ENCODE measurements around the gene ZNF841. TPM values are rescaled to one million over a fixed set of nuclear protein-coding genes. Genes with fewer than 3 reads are reported as not detected.
"Not testable (repeated sequence)": the region's sequence is repeated elsewhere in the genome, so short reads cannot be mapped to it uniquely, and the experiment has no call there.

ZNF841 gene
- polyA plus RNA-seq, 1 experiment, result 11.1 TPM

DNA sequence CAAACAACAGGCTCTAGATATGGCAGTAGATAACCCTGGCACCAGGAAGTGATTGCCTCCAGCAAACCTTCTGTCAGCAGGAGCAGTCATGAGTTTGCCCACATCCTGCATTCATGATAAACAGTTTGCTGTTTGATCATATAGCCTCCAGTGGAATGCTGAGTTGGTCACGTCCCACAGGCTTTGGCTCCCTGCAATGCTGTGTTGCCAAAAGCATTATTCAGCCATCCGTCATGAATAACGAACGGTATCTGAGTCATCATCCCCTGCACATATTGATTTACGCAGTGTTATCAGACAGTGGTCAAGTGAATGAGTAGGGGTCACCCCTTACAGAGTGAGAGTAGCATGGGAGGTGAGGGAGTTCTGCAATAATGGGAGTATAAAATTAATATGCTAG lies 25.1 kb downstream of the ZNF841 start:
- POLR2A ChIA-PET, result no interaction called here
- TF ChIP-seq, protein P1, sequence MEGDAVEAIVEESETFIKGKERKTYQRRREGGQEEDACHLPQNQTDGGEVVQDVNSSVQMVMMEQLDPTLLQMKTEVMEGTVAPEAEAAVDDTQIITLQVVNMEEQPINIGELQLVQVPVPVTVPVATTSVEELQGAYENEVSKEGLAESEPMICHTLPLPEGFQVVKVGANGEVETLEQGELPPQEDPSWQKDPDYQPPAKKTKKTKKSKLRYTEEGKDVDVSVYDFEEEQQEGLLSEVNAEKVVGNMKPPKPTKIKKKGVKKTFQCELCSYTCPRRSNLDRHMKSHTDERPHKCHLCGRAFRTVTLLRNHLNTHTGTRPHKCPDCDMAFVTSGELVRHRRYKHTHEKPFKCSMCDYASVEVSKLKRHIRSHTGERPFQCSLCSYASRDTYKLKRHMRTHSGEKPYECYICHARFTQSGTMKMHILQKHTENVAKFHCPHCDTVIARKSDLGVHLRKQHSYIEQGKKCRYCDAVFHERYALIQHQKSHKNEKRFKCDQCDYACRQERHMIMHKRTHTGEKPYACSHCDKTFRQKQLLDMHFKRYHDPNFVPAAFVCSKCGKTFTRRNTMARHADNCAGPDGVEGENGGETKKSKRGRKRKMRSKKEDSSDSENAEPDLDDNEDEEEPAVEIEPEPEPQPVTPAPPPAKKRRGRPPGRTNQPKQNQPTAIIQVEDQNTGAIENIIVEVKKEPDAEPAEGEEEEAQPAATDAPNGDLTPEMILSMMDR (IDR thresholded peaks at IDR 0.05; ENCODE audit: low read depth, low read length), result no peak
- CTCF ChIA-PET, result no interaction called here
- Histone ChIP-seq H3K27me3 (ENCODE audit: control insufficient read depth, insufficient read depth, low read length) (no peaks in the 10 kb centered on the region), H3K9me3 (ENCODE audit: control insufficient read depth, insufficient read depth, low read length) (peaks cover 48% of the 10 kb centered on the region), H3K27ac (ENCODE audit: low read depth, low read length) (no peak overlapping the region), H3K4me3 (ENCODE audit: low read depth, low read length) (no peak overlapping the region)
- DNase-seq (ENCODE audit: low read depth, low spot score), result no peak

DNA sequence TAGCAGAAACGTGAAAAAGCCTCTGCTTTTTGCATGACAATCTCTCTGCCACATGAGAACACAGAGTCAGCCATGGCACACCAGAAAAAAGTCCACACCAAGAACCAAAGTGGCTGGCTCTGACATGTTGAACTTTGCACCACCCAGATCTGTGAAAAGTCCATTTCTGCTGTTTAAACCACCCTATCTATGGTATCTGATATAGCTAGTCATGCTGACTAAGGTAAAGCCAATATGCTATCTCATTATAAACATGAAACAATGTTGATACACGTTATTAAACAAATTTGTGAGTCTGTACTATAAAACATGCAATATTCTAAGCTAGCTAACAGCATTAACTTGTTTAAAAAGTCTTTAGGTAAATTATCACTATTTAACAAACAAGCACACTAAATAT lies 25.9 kb downstream of the ZNF841 start:
- Histone ChIP-seq H3K4me3 (ENCODE audit: low read depth, low read length) (no peak overlapping the region), H3K27me3 (ENCODE audit: control insufficient read depth, insufficient read depth, low read length) (no peaks in the 10 kb centered on the region), H3K9me3 (ENCODE audit: control insufficient read depth, insufficient read depth, low read length) (peaks cover 52% of the 10 kb centered on the region), H3K27ac (ENCODE audit: low read depth, low read length) (no peak overlapping the region)
- ChIA-PET CTCF (no interaction called here), POLR2A (no interaction called here)
- DNase-seq (ENCODE audit: low read depth, low spot score), result no peak
- TF ChIP-seq, protein P1 (IDR thresholded peaks at IDR 0.05; ENCODE audit: low read depth, low read length), result no peak

DNA sequence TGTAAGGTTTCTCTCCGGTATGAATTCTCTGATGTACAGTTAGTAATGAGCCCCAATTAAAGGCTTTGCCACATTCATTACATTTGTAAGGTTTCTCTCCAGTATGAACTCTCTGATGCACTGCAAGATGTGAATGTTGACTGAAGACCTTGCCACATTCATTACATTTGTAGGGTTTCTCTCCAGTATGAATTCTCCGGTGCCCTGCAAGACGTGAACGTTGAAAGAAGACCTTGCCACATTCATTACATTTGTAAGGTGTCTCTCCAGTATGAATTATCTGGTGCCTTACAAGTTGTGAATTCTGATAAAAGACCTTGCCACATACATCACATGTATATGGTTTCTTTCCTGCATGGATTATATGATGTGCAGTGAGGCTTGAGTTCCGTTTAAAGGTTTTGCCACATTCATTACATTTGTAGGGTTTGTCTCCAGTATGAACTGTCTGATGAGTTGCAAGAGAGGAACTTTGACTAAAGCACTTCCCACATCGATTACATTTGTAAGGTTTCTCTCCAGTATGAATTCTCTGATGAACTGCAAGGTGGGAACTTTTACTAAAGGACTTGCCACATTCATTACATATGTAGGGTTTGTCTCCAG lies 29.2 kb downstream of the ZNF841 start:
- DNase-seq (ENCODE audit: low read depth, low spot score), result no peak
- TF ChIP-seq, protein P1 (IDR thresholded peaks at IDR 0.05; ENCODE audit: low read depth, low read length), result no peak
- Histone ChIP-seq H3K27ac (ENCODE audit: low read depth, low read length) (no peak overlapping the region), H3K9me3 (ENCODE audit: control insufficient read depth, insufficient read depth, low read length) (peaks cover 67% of the 10 kb centered on the region), H3K27me3 (ENCODE audit: control insufficient read depth, insufficient read depth, low read length) (no peaks in the 10 kb centered on the region), H3K4me3 (ENCODE audit: low read depth, low read length) (no peak overlapping the region)
- CTCF ChIA-PET, result no interaction called here
- POLR2A ChIA-PET, result no interaction called here

DNA sequence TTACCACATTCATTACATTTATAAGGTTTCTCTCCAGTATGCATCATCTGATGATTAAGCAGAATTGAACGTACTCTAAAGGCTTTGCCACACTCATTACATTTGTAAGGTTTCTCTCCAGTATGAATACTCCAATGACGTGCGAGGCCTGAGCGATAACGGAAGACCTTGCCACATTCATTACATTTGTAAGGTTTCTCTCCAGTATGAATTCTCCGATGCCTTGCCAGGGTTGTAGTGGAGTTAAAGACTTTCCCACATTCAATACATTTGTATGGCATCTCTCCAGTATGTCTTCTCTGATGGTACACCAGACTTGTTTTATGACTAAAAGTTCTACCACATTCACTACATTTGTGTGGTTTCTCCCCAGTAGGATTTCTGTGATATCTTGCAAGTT lies 30.2 kb downstream of the ZNF841 start:
- DNase-seq (ENCODE audit: low read depth, low spot score), result no peak
- no peak overlapping the region for H3K27ac ChIP-seq (ENCODE audit: low read depth, low read length)
- no peaks in the 10 kb centered on the region for H3K27me3 ChIP-seq (ENCODE audit: control insufficient read depth, insufficient read depth, low read length)
- H3K9me3 ChIP-seq (ENCODE audit: control insufficient read depth, insufficient read depth, low read length), result peaks cover 72% of the 10 kb centered on the region
- CTCF ChIA-PET, result no interaction called here
- H3K4me3 ChIP-seq (ENCODE audit: low read depth, low read length), result no peak overlapping the region
- POLR2A ChIA-PET, result no interaction called here
- TF ChIP-seq, protein P1 (IDR thresholded peaks at IDR 0.05; ENCODE audit: low read depth, low read length), result no peak

DNA sequence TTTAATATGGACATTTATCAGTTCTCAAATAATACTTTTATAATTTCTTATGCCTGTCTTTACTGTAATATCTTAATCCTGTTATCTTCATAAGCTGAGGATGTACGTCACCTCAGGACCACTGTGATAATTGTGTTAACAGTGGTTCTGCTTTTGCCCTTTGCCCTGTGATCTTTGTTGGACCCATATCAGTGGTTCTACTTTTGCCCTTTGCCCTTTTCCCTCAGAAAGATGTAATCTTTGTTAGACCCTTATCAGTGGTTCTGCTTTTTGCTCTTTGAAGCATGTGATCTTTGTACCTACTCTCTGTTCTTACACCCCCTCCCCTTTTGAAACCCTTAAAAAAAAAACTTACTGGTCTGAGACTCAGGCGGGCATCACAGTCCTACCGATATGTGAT lies 39.1 kb downstream of the ZNF841 start:
- CTCF ChIA-PET, result not testable (repeated sequence)

DNA sequence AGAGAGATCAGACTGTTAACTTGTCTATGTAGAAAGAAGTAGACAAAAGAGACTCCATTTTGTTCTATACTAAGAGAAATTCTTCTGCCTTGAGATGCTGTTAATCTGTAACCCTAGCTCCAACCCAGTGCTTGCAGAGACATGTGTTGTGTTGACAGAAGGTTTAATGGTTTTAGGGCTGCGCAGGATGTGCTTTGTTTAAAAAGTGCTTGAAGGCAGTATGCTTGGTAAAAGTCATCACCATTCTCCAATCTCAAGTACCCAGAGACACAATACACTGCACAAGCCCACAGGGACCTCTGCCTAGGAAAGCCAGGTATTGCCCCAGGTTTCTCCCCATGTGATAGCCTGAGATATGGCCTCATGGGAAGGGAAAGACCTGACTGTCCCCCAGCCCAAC lies 43.8 kb downstream of the ZNF841 start:
- POLR2A ChIA-PET; H3K27me3 ChIP-seq (ENCODE audit: control insufficient read depth, insufficient read depth, low read length); H3K27ac ChIP-seq (ENCODE audit: low read depth, low read length); CTCF ChIA-PET; H3K4me3 ChIP-seq (ENCODE audit: low read depth, low read length); DNase-seq (ENCODE audit: low read depth, low spot score): not testable (repeated sequence)
- H3K9me3 ChIP-seq (ENCODE audit: control insufficient read depth, insufficient read depth, low read length), result peaks cover 19% of the 10 kb centered on the region

More for the DNA sequence above, 39.1 kb downstream of the ZNF841 start:
- DNase-seq (ENCODE audit: low read depth, low spot score); H3K4me3 ChIP-seq (ENCODE audit: low read depth, low read length); POLR2A ChIA-PET; H3K27me3 ChIP-seq (ENCODE audit: control insufficient read depth, insufficient read depth, low read length); H3K27ac ChIP-seq (ENCODE audit: low read depth, low read length): not testable (repeated sequence)
- H3K9me3 ChIP-seq (ENCODE audit: control insufficient read depth, insufficient read depth, low read length), result peaks cover 42% of the 10 kb centered on the region
